Measurements from ENCODE around the gene SKP1.
A peak's percentile ranks its signal among the peaks of the same experiment; 100 is the strongest.

Gene SKP1

DNA sequence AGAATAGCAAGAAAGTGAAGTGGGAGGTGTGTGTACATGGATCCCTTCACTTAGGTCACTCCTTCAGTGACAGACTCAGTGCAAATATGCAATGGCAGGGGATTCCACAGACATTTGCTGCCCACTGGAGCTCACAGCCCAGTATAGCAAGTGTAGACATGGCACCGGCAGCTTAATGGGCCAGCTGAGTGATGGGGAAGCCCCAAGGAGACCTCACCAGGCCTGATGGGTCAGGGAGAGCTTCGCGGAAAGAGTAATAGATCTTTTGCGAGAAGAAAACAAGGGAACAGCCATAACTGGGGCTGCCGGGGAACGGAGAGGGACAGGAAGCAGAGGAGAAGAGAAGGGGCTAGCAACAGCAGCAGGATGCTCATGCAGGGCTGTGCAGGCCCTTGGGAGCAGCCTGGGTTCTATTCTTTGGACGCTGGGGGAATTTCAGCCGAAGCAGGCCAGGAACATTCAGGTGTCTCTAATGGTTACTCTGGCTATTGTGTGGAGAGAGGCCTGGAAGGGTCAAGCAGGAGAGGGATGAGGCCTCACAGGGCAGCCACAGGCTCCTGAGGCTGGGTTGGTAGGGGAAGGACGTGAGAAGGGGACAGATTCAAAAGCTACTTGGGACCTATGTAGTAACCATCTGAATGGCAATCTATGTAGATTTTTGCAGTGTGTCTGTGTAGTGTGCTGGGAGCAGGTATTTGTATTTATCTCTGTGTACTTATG is 35.3 kb downstream of the SKP1 start:
- no peak overlapping the region for H2BK15ac ChIP-seq (ENCODE audit: low read depth, poor library complexity, severe bottlenecking)
- WGBS, result 92% methylated on average over 9 of the region's 9 CpGs
- H3K4me2 ChIP-seq (ENCODE audit: low read length, poor library complexity, severe bottlenecking), result no peak overlapping the region
- H2BK120ac ChIP-seq (ENCODE audit: low read depth, low read length), result no peak overlapping the region
- H4K91ac ChIP-seq (ENCODE audit: low read length), result no peak overlapping the region
- DNase-seq, result peak; percentile 33
- H2AFZ ChIP-seq (ENCODE audit: low read depth, low read length), result no peak overlapping the region
- H3K27me3 ChIP-seq (ENCODE audit: control insufficient read depth in 1 of 2, insufficient read depth in 1 of 2, low read length in 2 of 2), result no peaks in the 10 kb centered on the region
- H3K4ac ChIP-seq (ENCODE audit: low read depth in 1 of 2, low read length in 2 of 2), result no peak overlapping the region
- peaks cover 26% of the 10 kb centered on the region for H3K4me1 ChIP-seq (ENCODE audit: control insufficient read depth, insufficient read depth, low read depth, low read length)
- H3K27ac ChIP-seq (ENCODE audit: low read length, poor library complexity, severe bottlenecking), result no peak overlapping the region
- H4K8ac ChIP-seq (ENCODE audit: low read length), result no peak overlapping the region
- no peaks in the 10 kb centered on the region for H3K9me3 ChIP-seq (ENCODE audit: control insufficient read depth, low read length)
- H3K4me3 ChIP-seq (ENCODE audit: insufficient read depth in 1 of 2, low read depth in 1 of 2, low read length in 2 of 2), result no peak overlapping the region
- no peak overlapping the region for H2BK12ac ChIP-seq (ENCODE audit: low read length in 2 of 2)
- H3K36me3 ChIP-seq (ENCODE audit: control insufficient read depth in 1 of 2, insufficient read depth in 2 of 2, low read depth in 1 of 2, low read length in 2 of 2), result peaks cover 75 to 80% of the 10 kb centered on the region in 2 experiments
- H3K14ac ChIP-seq (ENCODE audit: low read length in 2 of 2), result no peak overlapping the region
- H3K18ac ChIP-seq (ENCODE audit: low read depth in 1 of 2, low read length in 2 of 2), result no peak overlapping the region
- no peak overlapping the region for H3K23ac ChIP-seq (ENCODE audit: low read length in 2 of 2)
- H3K9ac ChIP-seq (ENCODE audit: low read length), result peak overlapping the region; percentile 35
- no peak overlapping the region for H2BK5ac ChIP-seq (ENCODE audit: low read depth, low read length, poor library complexity, severe bottlenecking)
- H2AK5ac ChIP-seq (ENCODE audit: low read length, severe bottlenecking), result no peak overlapping the region
- peaks cover 73% of the 10 kb centered on the region for H3K79me1 ChIP-seq (replicated peaks; ENCODE audit: low read length, poor library complexity, severe bottlenecking)

GRCh38 chr5:134140530-134141201 is 36.1 kb downstream of the SKP1 start:
- no peak overlapping the region for H2AFZ ChIP-seq (ENCODE audit: low read depth, low read length)
- no peak overlapping the region for H2BK15ac ChIP-seq (ENCODE audit: low read depth, poor library complexity, severe bottlenecking)
- H4K8ac ChIP-seq (ENCODE audit: low read length), result no peak overlapping the region
- no peak overlapping the region for H3K27ac ChIP-seq (ENCODE audit: low read length, poor library complexity, severe bottlenecking)
- no peak overlapping the region for H3K4me3 ChIP-seq (ENCODE audit: insufficient read depth in 1 of 2, low read depth in 1 of 2, low read length in 2 of 2)
- no peak overlapping the region for H4K91ac ChIP-seq (ENCODE audit: low read length)
- H3K23ac ChIP-seq (ENCODE audit: low read length in 2 of 2), result no peak overlapping the region
- DNase-seq, result peak; percentile 74
- no peak overlapping the region for H3K4ac ChIP-seq (ENCODE audit: low read depth in 1 of 2, low read length in 2 of 2)
- peaks cover 76% of the 10 kb centered on the region for H3K79me1 ChIP-seq (replicated peaks; ENCODE audit: low read length, poor library complexity, severe bottlenecking)
- H2BK12ac ChIP-seq (ENCODE audit: low read length in 2 of 2), result no peak overlapping the region
- no peak overlapping the region for H3K14ac ChIP-seq (ENCODE audit: low read length in 2 of 2)
- peak overlapping the region; percentile 35 for H3K9ac ChIP-seq (ENCODE audit: low read length)
- no peak overlapping the region for H2AK5ac ChIP-seq (ENCODE audit: low read length, severe bottlenecking)
- no peak overlapping the region for H2BK120ac ChIP-seq (ENCODE audit: low read depth, low read length)
- H3K9me3 ChIP-seq (ENCODE audit: control insufficient read depth, low read length), result no peaks in the 10 kb centered on the region
- H3K4me1 ChIP-seq (ENCODE audit: control insufficient read depth, insufficient read depth, low read depth, low read length), result peaks cover 28% of the 10 kb centered on the region
- H3K4me2 ChIP-seq (ENCODE audit: low read length, poor library complexity, severe bottlenecking), result no peak overlapping the region
- 56% methylated on average over 8 of the region's 8 CpGs for WGBS
- H3K18ac ChIP-seq (ENCODE audit: low read depth in 1 of 2, low read length in 2 of 2), result no peak overlapping the region
- no peak overlapping the region for H2BK5ac ChIP-seq (ENCODE audit: low read depth, low read length, poor library complexity, severe bottlenecking)
- peaks cover 74% of the 10 kb centered on the region in 2 experiments for H3K36me3 ChIP-seq (ENCODE audit: control insufficient read depth in 1 of 2, insufficient read depth in 2 of 2, low read depth in 1 of 2, low read length in 2 of 2)
- H3K27me3 ChIP-seq (ENCODE audit: control insufficient read depth in 1 of 2, insufficient read depth in 1 of 2, low read length in 2 of 2), result no peaks in the 10 kb centered on the region

DNA sequence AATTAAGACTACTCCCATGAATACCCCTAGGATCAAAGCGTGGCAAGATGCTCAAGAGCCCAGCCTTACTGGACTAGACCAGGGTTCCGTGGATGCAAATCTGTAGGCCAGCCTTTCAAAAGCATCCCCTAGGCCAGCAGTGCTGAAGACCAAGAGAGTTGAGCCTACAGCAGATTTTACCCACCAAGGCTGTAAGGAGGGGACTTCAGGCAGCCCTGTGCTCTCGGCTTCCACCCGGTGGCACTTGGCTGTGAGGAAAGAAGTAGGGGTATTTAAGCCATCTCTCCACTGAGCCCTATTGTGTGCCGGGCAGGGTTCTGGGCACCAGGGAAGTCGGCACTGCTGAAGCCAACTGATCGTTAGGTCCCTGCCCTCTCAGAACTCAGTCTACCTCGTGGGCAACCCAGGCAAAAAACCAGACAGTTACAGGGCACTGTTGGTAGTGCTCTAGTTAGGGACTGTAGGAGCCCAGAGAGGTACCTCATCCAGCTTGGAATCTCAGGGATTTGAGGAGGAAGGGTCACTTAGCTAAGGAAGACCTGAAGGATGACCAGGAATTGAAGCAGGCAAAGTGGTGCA is 36.8 kb downstream of the SKP1 start:
- Histone ChIP-seq H3K4me3 (ENCODE audit: insufficient read depth in 1 of 2, low read depth in 1 of 2, low read length in 2 of 2) (no peak overlapping the region), H2AFZ (ENCODE audit: low read depth, low read length) (no peak overlapping the region), H3K4me2 (ENCODE audit: low read length, poor library complexity, severe bottlenecking) (no peak overlapping the region), H3K14ac (ENCODE audit: low read length in 2 of 2) (no peak overlapping the region), H4K8ac (ENCODE audit: low read length) (no peak overlapping the region), H3K27me3 (ENCODE audit: control insufficient read depth in 1 of 2, insufficient read depth in 1 of 2, low read length in 2 of 2) (no peaks in the 10 kb centered on the region), H3K4me1 (ENCODE audit: control insufficient read depth, insufficient read depth, low read depth, low read length) (peaks cover 28% of the 10 kb centered on the region), H3K9me3 (ENCODE audit: control insufficient read depth, low read length) (no peaks in the 10 kb centered on the region), H3K4ac (ENCODE audit: low read depth in 1 of 2, low read length in 2 of 2) (no peak overlapping the region), H2BK120ac (ENCODE audit: low read depth, low read length) (no peak overlapping the region), H2BK5ac (ENCODE audit: low read depth, low read length, poor library complexity, severe bottlenecking) (no peak overlapping the region), H2BK12ac (ENCODE audit: low read length in 2 of 2) (no peak overlapping the region), H2BK15ac (ENCODE audit: low read depth, poor library complexity, severe bottlenecking) (no peak overlapping the region), H3K36me3 (ENCODE audit: control insufficient read depth in 1 of 2, insufficient read depth in 2 of 2, low read depth in 1 of 2, low read length in 2 of 2) (peaks cover 71 to 73% of the 10 kb centered on the region in 2 experiments), H2AK5ac (ENCODE audit: low read length, severe bottlenecking) (peak overlapping the region; percentile 22), H3K18ac (ENCODE audit: low read depth in 1 of 2, low read length in 2 of 2) (no peak overlapping the region), H3K23ac (ENCODE audit: low read length in 2 of 2) (no peak overlapping the region), H3K9ac (ENCODE audit: low read length) (peak overlapping the region; percentile 14), H3K27ac (ENCODE audit: low read length, poor library complexity, severe bottlenecking) (no peak overlapping the region), H4K91ac (ENCODE audit: low read length) (no peak overlapping the region), H3K79me1 (replicated peaks; ENCODE audit: low read length, poor library complexity, severe bottlenecking) (peaks cover 69% of the 10 kb centered on the region)
- DNase-seq, result no peak
- WGBS, result over 99% methylated on average over 8 of the region's 8 CpGs

- H2BK120ac ChIP-seq (ENCODE audit: low read depth, low read length), result no peak overlapping the region
- H4K91ac ChIP-seq (ENCODE audit: low read length), result no peak overlapping the region
- peaks cover 66% of the 10 kb centered on the region for H3K79me1 ChIP-seq (replicated peaks; ENCODE audit: low read length, poor library complexity, severe bottlenecking)
- no peak overlapping the region for H2AK5ac ChIP-seq (ENCODE audit: low read length, severe bottlenecking)
- H2BK12ac ChIP-seq (ENCODE audit: low read length in 2 of 2), result no peak overlapping the region
- H2AFZ ChIP-seq (ENCODE audit: low read depth, low read length), result no peak overlapping the region
- H3K14ac ChIP-seq (ENCODE audit: low read length in 2 of 2), result no peak overlapping the region
- no peak overlapping the region for H3K23ac ChIP-seq (ENCODE audit: low read length in 2 of 2)
- no peak overlapping the region for H2BK15ac ChIP-seq (ENCODE audit: low read depth, poor library complexity, severe bottlenecking)
- peaks cover 28% of the 10 kb centered on the region for H3K4me1 ChIP-seq (ENCODE audit: control insufficient read depth, insufficient read depth, low read depth, low read length)
- no peak overlapping the region for H3K4me2 ChIP-seq (ENCODE audit: low read length, poor library complexity, severe bottlenecking)
- no peak overlapping the region for H3K4me3 ChIP-seq (ENCODE audit: insufficient read depth in 1 of 2, low read depth in 1 of 2, low read length in 2 of 2)
- no peak overlapping the region for H3K4ac ChIP-seq (ENCODE audit: low read depth in 1 of 2, low read length in 2 of 2)
- no peak overlapping the region for H3K27ac ChIP-seq (ENCODE audit: low read length, poor library complexity, severe bottlenecking)
- H4K8ac ChIP-seq (ENCODE audit: low read length), result peak overlapping the region; percentile 22
- H3K9me3 ChIP-seq (ENCODE audit: control insufficient read depth, low read length), result no peaks in the 10 kb centered on the region
- 95% methylated on average over 4 of the region's 4 CpGs for whole genome bisulfite sequencing
- peaks cover 70 to 73% of the 10 kb centered on the region in 2 experiments for H3K36me3 ChIP-seq (ENCODE audit: control insufficient read depth in 1 of 2, insufficient read depth in 2 of 2, low read depth in 1 of 2, low read length in 2 of 2)
- no peak overlapping the region for H3K18ac ChIP-seq (ENCODE audit: low read depth in 1 of 2, low read length in 2 of 2)
- no peaks in the 10 kb centered on the region for H3K27me3 ChIP-seq (ENCODE audit: control insufficient read depth in 1 of 2, insufficient read depth in 1 of 2, low read length in 2 of 2)
- peak overlapping the region; percentile 51 for H3K9ac ChIP-seq (ENCODE audit: low read length)
- DNase-seq, result no peak
- no peak overlapping the region for H2BK5ac ChIP-seq (ENCODE audit: low read depth, low read length, poor library complexity, severe bottlenecking)
Observed at GRCh38 chr5:134139377-134139851, 37.3 kb downstream of the SKP1 start.
